Mesendoderm (in vitro differentiated cells): ENCODE data around the gene VIL1.
A peak's percentile ranks its signal among the peaks of the same experiment; 100 is the strongest.

ENCODE experiments used
- DNase-seq: peaks from one replicate; pipeline ENCODE4 v3.0.0; 2013
- H2AK5ac ChIP-seq: 2 replicates; pipeline ENCODE4 v1.6.1; 2013; ENCODE audit warnings: low read length, inconsistent platforms
- H2BK120ac ChIP-seq: 2 replicates; pipeline ENCODE4 v1.6.1; 2013; ENCODE audit warnings: low read depth, mild to moderate bottlenecking, low read length, moderate library complexity, mixed read lengths
- H2BK15ac ChIP-seq: replicated peaks from 2 replicates; pipeline ENCODE4 v1.6.1; 2013; ENCODE audit warnings: low read depth, mild to moderate bottlenecking, moderate library complexity
- H2BK5ac ChIP-seq: 2 replicates; pipeline ENCODE4 v1.6.1; 2013; ENCODE audit warnings: low read length, inconsistent platforms
- H3K18ac ChIP-seq: 2 replicates; pipeline ENCODE4 v1.6.1; 2013; ENCODE audit warnings: mild to moderate bottlenecking, low read length, mixed read lengths
- H3K23ac ChIP-seq: one replicate; pipeline ENCODE4 v1.6.1; 2013; ENCODE audit warnings: low read length
- H3K27ac ChIP-seq: 2 replicates; pipeline ENCODE4 v1.5.1; 2013; ENCODE audit warnings: low read depth, mild to moderate bottlenecking, inconsistent platforms, low read length, moderate library complexity
- H3K27me3 ChIP-seq: 2 replicates; pipeline ENCODE4 v1.6.1; 2013; ENCODE audit warnings: low read length, control low read depth, mild to moderate bottlenecking, inconsistent platforms; ENCODE audit not compliant: insufficient read depth, poor library complexity
- H3K36me3 ChIP-seq: 2 replicates; pipeline ENCODE4 v1.6.1; 2013; ENCODE audit warnings: low read length, inconsistent platforms; ENCODE audit not compliant: control insufficient read depth, insufficient read depth
- H3K4ac ChIP-seq: one replicate; pipeline ENCODE4 v1.6.1; 2013; ENCODE audit warnings: low read depth, mild to moderate bottlenecking, low read length, moderate library complexity
- H3K4me1 ChIP-seq: 2 replicates; pipeline ENCODE4 v1.6.1; 2013; ENCODE audit warnings: low read depth, low read length, inconsistent platforms; ENCODE audit not compliant: control insufficient read depth
- H3K4me2 ChIP-seq: 2 replicates; pipeline ENCODE4 v1.6.1; 2013; ENCODE audit warnings: low read length
- H3K4me3 ChIP-seq: 2 replicates; pipeline ENCODE4 v1.5.1; 2013; ENCODE audit warnings: mild to moderate bottlenecking, low read length
- H3K56ac ChIP-seq: one replicate; pipeline ENCODE4 v1.6.1; 2013; ENCODE audit warnings: low read length
- H3K79me1 ChIP-seq: 2 replicates; pipeline ENCODE4 v1.6.1; 2013; ENCODE audit warnings: low read length, inconsistent platforms
- H3K79me2 ChIP-seq: 2 replicates; pipeline ENCODE4 v1.6.1; 2013; ENCODE audit warnings: mild to moderate bottlenecking, low read length; ENCODE audit not compliant: control insufficient read depth, insufficient read depth
- H3K9ac ChIP-seq: 2 replicates; pipeline ENCODE4 v1.6.1; 2013; ENCODE audit warnings: low read length, inconsistent platforms
- H4K5ac ChIP-seq: one replicate; pipeline ENCODE4 v1.6.1; 2013; ENCODE audit warnings: low read length
- H4K8ac ChIP-seq: one replicate; pipeline ENCODE4 v1.6.1; 2013; ENCODE audit warnings: low read depth, mild to moderate bottlenecking, control low read depth, low read length, moderate library complexity
- WGBS: extraction: QIAGEN DNeasy Blood & Tissue Kit; methylation state at CpG from one replicate; pipeline ENCODE4 v1.1.7; 2013; ENCODE audit warnings: low lambda C conversion rate, missing lambda C conversion rate; ENCODE audit not compliant: insufficient coverage; ENCODE audit errors: extremely low coverage; 5-methylcytosine and 5-hydroxymethylcytosine counted together

VIL1 gene

GRCh38 chr2:218386505-218387368 is 32.2 kb upstream of the VIL1 start:
- Histone ChIP-seq H3K18ac (no peak overlapping the region), H2BK5ac (no peak overlapping the region), H3K4ac (no peak overlapping the region), H3K9ac (no peak overlapping the region), H3K56ac (peak overlapping the region; percentile 95), H3K4me2 (peak overlapping the region; percentile 23), H4K5ac (no peak overlapping the region), H2AK5ac (no peak overlapping the region), H3K4me1 (no peaks in the 10 kb centered on the region), H4K8ac (no peak overlapping the region), H3K4me3 (no peak overlapping the region), H3K27me3 (no peaks in the 10 kb centered on the region), H2BK120ac (no peak overlapping the region), H3K79me1 (no peaks in the 10 kb centered on the region), H3K27ac (no peak overlapping the region), H3K79me2 (no peaks in the 10 kb centered on the region), H3K36me3 (no peaks in the 10 kb centered on the region), H3K23ac (no peak overlapping the region), H2BK15ac (no peak overlapping the region)
- no CpG with 5 or more reads among the region's 23 CpGs for WGBS
- no peak for DNase-seq

GRCh38 chr2:218387369-218388194 is 31.3 kb upstream of the VIL1 start:
- Histone ChIP-seq H3K27ac (no peak overlapping the region), H4K8ac (no peak overlapping the region), H4K5ac (no peak overlapping the region), H3K4me2 (peak overlapping the region; percentile 87), H3K79me1 (no peaks in the 10 kb centered on the region), H2BK5ac (no peak overlapping the region), H3K23ac (no peak overlapping the region), H2BK15ac (no peak overlapping the region), H3K4me1 (no peaks in the 10 kb centered on the region), H3K9ac (peak overlapping the region; percentile 75), H2AK5ac (no peak overlapping the region), H3K27me3 (no peaks in the 10 kb centered on the region), H3K18ac (no peak overlapping the region), H3K36me3 (no peaks in the 10 kb centered on the region), H3K4me3 (peak overlapping the region; percentile 46), H3K56ac (peak overlapping the region; percentile 95), H3K79me2 (no peaks in the 10 kb centered on the region), H3K4ac (no peak overlapping the region), H2BK120ac (no peak overlapping the region)
- no CpG with 5 or more reads among the region's 38 CpGs for WGBS
- peak; percentile 83 for DNase-seq

DNA sequence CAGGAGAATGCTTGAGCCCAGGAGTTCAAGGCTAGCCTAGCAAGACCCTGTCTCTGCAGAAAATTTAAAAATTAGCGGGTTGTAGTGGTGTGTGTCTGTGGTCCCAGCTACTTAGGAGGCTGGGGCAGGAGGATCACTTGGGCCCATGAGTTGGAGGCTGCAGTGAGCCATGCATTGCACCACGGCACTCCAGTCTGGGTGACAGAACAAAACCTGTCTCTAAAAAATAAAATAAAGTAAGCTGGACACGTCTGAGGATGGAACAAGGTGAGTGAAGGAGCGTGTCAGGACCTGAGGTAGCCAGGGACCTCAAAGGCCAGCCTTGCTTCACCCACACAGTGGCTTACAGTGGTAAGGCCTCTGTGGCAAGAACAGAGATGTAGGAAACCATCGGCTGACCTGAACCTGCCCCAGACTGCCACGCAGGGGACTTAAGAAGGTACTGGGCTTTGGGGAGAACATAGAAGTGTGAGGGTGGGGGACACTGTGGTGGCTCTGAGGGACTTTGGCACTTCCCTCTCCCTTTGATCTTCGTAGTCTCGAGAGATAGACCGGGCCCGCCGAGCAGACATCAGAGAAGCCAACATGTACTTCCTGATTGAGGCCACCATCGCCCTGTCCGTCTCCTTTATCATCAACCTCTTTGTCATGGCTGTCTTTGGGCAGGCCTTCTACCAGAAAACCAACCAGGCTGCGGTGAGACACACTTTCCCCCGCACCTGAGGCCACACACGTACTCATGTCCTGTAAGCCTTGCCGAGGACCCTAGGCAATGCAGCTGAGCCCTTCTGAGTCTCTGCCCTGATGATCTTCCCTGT is 29.4 kb upstream of the VIL1 start:
- Histone ChIP-seq H3K27ac (no peak overlapping the region), H2AK5ac (no peak overlapping the region), H3K18ac (no peak overlapping the region), H2BK15ac (no peak overlapping the region), H2BK5ac (no peak overlapping the region), H4K8ac (no peak overlapping the region), H3K27me3 (no peaks in the 10 kb centered on the region), H3K36me3 (no peaks in the 10 kb centered on the region), H4K5ac (no peak overlapping the region), H3K56ac (no peak overlapping the region), H3K23ac (no peak overlapping the region), H3K4me3 (no peak overlapping the region), H3K79me1 (no peaks in the 10 kb centered on the region), H3K79me2 (no peaks in the 10 kb centered on the region), H3K4me2 (no peak overlapping the region), H3K4ac (no peak overlapping the region), H3K4me1 (no peaks in the 10 kb centered on the region), H3K9ac (no peak overlapping the region), H2BK120ac (no peak overlapping the region)
- DNase-seq = no peak
- WGBS = no CpG with 5 or more reads among the region's 17 CpGs

DNA sequence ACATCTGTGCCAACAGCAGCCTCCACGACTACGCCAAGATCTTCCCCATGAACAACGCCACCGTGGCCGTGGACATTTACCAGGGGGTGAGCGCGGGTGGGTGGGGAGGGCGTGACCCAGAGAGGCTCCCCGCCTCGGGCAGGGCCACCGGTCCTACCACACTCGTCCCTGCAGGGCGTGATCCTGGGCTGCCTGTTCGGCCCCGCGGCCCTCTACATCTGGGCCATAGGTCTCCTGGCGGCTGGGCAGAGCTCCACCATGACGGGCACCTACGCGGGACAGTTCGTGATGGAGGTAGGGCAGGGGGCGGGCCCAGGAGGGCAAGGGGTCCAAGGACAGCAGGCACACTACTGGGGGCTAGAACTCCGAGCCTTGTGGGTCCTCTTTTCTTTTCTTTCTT is 27.7 kb upstream of the VIL1 start:
- WGBS = no CpG with 5 or more reads among the region's 23 CpGs
- Histone ChIP-seq H3K79me1 (no peaks in the 10 kb centered on the region), H3K9ac (no peak overlapping the region)

GRCh38 chr2:218392459-218392858 is 26.5 kb upstream of the VIL1 start:
- Histone ChIP-seq H3K4me1 (peaks cover 6% of the 10 kb centered on the region), H2AK5ac (no peak overlapping the region), H2BK15ac (no peak overlapping the region), H3K79me1 (no peaks in the 10 kb centered on the region), H3K56ac (no peak overlapping the region), H2BK5ac (no peak overlapping the region), H3K4me3 (no peak overlapping the region), H3K9ac (no peak overlapping the region), H3K23ac (no peak overlapping the region), H3K4me2 (no peak overlapping the region), H3K18ac (no peak overlapping the region), H3K79me2 (no peaks in the 10 kb centered on the region), H3K4ac (no peak overlapping the region), H4K8ac (no peak overlapping the region), H2BK120ac (no peak overlapping the region), H4K5ac (no peak overlapping the region), H3K27me3 (no peaks in the 10 kb centered on the region), H3K27ac (no peak overlapping the region), H3K36me3 (no peaks in the 10 kb centered on the region)
- no peak for DNase-seq
- WGBS = no CpG with 5 or more reads among the region's 5 CpGs

More for the DNA sequence above, 27.7 kb upstream of the VIL1 start:
- Histone ChIP-seq H3K4me2 (no peak overlapping the region), H3K36me3 (no peaks in the 10 kb centered on the region), H3K79me2 (no peaks in the 10 kb centered on the region), H2BK15ac (no peak overlapping the region), H3K18ac (no peak overlapping the region), H3K23ac (no peak overlapping the region), H2AK5ac (no peak overlapping the region), H4K8ac (no peak overlapping the region), H2BK5ac (no peak overlapping the region), H3K56ac (peak overlapping the region; percentile 34), H2BK120ac (no peak overlapping the region), H4K5ac (no peak overlapping the region), H3K4ac (no peak overlapping the region), H3K27ac (no peak overlapping the region), H3K4me3 (no peak overlapping the region), H3K27me3 (no peaks in the 10 kb centered on the region), H3K4me1 (no peaks in the 10 kb centered on the region)
- no peak for DNase-seq
